GM19372 (cell line): Measurements from ENCODE around the gene TLR7.

Experiments
- ATAC-seq: cut with Tn5 transposase; IDR thresholded peaks from one replicate; pipeline ENCODE4 v1.9.1; 2021; ENCODE audit warnings: mild to moderate bottlenecking, low read depth, moderate library complexity; ENCODE audit not compliant: unreplicated experiment

The TLR7 gene

GRCh38 chrX:12866451-12867377 is at the start of gene TLR7:
TLR7 (plus strand) TSS chrX:12867072; CDS start chrX:12867579, 507 bp downstream.
- ATAC-seq: no peak

- no peak for ATAC-seq
These were observed 49.3 kb upstream of the TLR7 start for GRCh38 chrX:12817528-12817927.

- ATAC-seq: no peak
These were observed 47.6 kb upstream of the TLR7 start for GRCh38 chrX:12819222-12819621.

GRCh38 chrX:12820737-12821136 is 46.1 kb upstream of the TLR7 start:
- no peak for ATAC-seq

- no peak for ATAC-seq
These were observed 41.9 kb upstream of the TLR7 start for GRCh38 chrX:12824944-12825343.

GRCh38 chrX:12825801-12826200 is 41.1 kb upstream of the TLR7 start:
- no peak for ATAC-seq

- ATAC-seq: no peak
These were observed 23.7 kb upstream of the TLR7 start for GRCh38 chrX:12843061-12843667.

- peak; percentile 83 for ATAC-seq
These were observed 23.1 kb upstream of the TLR7 start for GRCh38 chrX:12843668-12844279.

- no peak for ATAC-seq
These were observed 22.6 kb upstream of the TLR7 start for GRCh38 chrX:12844319-12844718.

- no peak for ATAC-seq
These were observed 1.5 kb upstream of the TLR7 start for GRCh38 chrX:12865359-12865758.

- no peak for ATAC-seq
These were observed 813 bp downstream of the TLR7 start for GRCh38 chrX:12867685-12868084.

GRCh38 chrX:12868747-12869146 is 1.9 kb downstream of the TLR7 start:
- peak; percentile 66 for ATAC-seq

GRCh38 chrX:12871257-12871656 is 4.4 kb downstream of the TLR7 start:
- ATAC-seq: no peak

- no peak for ATAC-seq
These were observed 5.9 kb downstream of the TLR7 start for GRCh38 chrX:12872741-12873140.

- no peak for ATAC-seq
These were observed 7.7 kb downstream of the TLR7 start for GRCh38 chrX:12874581-12874980.

- no peak for ATAC-seq
These were observed 10.5 kb downstream of the TLR7 start for GRCh38 chrX:12877386-12877785.

GRCh38 chrX:12878536-12878935 is 11.7 kb downstream of the TLR7 start:
- no peak for ATAC-seq

- no peak for ATAC-seq
These were observed 15.0 kb downstream of the TLR7 start for GRCh38 chrX:12881914-12882313.

GRCh38 chrX:12885508-12885907 is 18.6 kb downstream of the TLR7 start:
- no peak for ATAC-seq

- ATAC-seq: no peak
These were observed 19.7 kb downstream of the TLR7 start for GRCh38 chrX:12886545-12886944.

- ATAC-seq: no peak
These were observed 20.3 kb downstream of the TLR7 start for GRCh38 chrX:12887141-12887540.
